Activated naive CD4-positive, alpha-beta T cell treated with anti-CD3 and anti-CD28 coated beads, Interleukin-2, amount 10 ng/mL, durations not matched to agents 7 days and 5 days (primary cell): ENCODE results near the gene RASSF7.

Experiments
- CTCF ChIA-PET: fragments of 350-600 bp; sonication (Branson Sonifier 250); formaldehyde crosslinking; loops from one replicate; lab custom pipeline; 2021; ENCODE audit warnings: antibody characterized with exemption; lab: Charles Lee
- DNase-seq: peaks from one replicate; pipeline ENCODE4 v3.0.0-alpha.2; 2020
- H3K27ac Mint-ChIP-seq: one replicate; pipeline ENCODE4 v1.8.0; 2021; ENCODE audit warnings: mild to moderate bottlenecking, moderate library complexity, mixed read lengths
- H3K27me3 Mint-ChIP-seq: one replicate; pipeline ENCODE4 v1.8.0; 2021; ENCODE audit warnings: mild to moderate bottlenecking, mixed read lengths
- H3K36me3 Mint-ChIP-seq: one replicate; pipeline ENCODE4 v1.8.0; 2021; ENCODE audit warnings: mixed read lengths
- H3K4me1 Mint-ChIP-seq: one replicate; pipeline ENCODE4 v1.8.0; 2021; ENCODE audit warnings: mixed read lengths
- H3K4me3 Mint-ChIP-seq: one replicate; pipeline ENCODE4 v1.8.0; 2021; ENCODE audit warnings: mild to moderate bottlenecking, moderate library complexity, mixed read lengths
- H3K9me3 Mint-ChIP-seq: one replicate; pipeline ENCODE4 v1.8.0; 2021; ENCODE audit warnings: mixed read lengths

Gene RASSF7

DNA sequence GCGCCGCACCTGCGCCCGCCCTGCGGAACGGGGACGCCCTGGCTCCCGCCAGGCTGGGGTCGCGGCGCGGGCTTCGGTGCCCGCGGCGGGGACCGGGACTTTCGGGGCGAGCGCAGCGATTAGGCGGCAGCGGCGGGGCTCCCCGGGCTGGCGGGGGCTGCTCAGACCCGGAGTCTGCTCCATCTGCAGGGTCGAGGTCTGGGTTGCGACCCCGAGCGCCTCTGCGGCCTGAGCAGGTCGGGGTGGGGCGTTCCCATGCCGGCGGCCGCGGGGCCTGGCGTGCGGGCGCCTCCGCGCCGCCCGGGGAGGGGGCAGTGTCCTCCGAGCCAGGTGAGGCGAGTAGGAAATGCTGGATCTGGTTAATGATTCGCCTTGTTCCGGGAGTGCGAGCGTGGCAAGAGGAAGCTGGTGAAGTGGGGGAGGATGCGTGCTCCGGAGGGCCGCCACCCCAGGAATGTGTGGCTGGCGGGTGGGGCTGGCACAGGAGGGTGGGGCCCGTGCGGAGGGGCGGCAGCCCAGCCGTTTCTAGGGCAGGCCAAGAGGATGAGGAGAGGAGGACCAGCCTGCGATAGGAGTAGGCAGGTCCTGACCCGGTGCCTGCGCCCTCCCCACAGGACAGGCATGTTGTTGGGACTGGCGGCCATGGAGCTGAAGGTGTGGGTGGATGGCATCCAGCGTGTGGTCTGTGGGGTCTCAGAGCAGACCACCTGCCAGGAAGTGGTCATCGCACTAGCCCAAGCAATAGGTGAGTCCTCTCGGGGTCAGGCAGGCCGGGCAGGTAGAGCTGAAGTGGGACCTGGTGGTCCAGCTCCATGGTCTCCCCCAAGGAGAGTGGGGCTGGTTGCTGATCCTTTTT, 606 bp downstream of the RASSF7 start:
- Mint-ChIP-seq H3K9me3 (no peaks in the 10 kb centered on the region), H3K36me3 (peaks cover 9% of the 10 kb centered on the region), H3K27me3 (peaks cover 35% of the 10 kb centered on the region), H3K4me3 (peak overlapping the region; percentile 93), H3K27ac (peak overlapping the region; percentile 74), H3K4me1 (peaks cover 31% of the 10 kb centered on the region)
- CTCF ChIA-PET, result no interaction called here
- peak; percentile 65 for DNase-seq

DNA sequence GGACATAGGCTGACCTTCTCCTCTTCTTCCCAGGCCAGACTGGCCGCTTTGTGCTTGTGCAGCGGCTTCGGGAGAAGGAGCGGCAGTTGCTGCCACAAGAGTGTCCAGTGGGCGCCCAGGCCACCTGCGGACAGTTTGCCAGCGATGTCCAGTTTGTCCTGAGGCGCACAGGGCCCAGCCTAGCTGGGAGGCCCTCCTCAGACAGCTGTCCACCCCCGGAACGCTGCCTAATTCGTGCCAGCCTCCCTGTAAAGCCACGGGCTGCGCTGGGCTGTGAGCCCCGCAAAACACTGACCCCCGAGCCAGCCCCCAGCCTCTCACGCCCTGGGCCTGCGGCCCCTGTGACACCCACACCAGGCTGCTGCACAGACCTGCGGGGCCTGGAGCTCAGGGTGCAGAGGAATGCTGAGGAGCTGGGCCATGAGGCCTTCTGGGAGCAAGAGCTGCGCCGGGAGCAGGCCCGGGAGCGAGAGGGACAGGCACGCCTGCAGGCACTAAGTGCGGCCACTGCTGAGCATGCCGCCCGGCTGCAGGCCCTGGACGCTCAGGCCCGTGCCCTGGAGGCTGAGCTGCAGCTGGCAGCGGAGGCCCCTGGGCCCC, 1.4 kb downstream of the RASSF7 start:
- H3K27ac Mint-ChIP-seq, result no peak overlapping the region
- H3K4me3 Mint-ChIP-seq, result peak overlapping the region; percentile 93

DNA sequence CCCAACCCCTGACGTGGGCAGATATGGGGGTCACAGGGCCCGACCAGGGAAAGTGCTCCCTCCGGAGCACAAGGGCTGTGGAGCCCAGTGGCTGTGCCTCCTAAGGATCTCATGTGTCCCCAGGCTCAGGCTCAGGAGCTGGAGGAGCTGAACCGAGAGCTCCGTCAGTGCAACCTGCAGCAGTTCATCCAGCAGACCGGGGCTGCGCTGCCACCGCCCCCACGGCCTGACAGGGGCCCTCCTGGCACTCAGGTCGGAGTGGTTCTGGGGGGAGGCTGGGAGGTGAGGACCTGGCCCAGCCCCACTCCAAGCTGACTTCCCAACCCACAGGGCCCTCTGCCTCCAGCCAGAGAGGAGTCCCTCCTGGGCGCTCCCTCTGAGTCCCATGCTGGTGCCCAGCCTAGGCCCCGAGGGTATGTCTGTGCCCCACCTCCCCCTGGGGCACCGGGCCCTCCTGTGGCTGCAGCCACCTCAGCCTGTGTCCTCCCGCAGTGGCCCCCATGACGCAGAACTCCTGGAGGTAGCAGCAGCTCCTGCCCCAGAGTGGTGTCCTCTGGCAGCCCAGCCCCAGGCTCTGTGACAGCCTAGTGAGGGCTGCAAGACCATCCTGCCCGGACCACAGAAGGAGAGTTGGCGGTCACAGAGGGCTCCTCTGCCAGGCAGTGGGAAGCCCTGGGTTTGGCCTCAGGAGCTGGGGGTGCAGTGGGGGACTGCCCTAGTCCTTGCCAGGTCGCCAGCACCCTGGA, 2.5 kb downstream of the RASSF7 start:
- Mint-ChIP-seq H3K4me3 (peak overlapping the region; percentile 50), H3K36me3 (peaks cover 16% of the 10 kb centered on the region), H3K9me3 (no peaks in the 10 kb centered on the region), H3K27ac (no peak overlapping the region), H3K4me1 (peaks cover 39% of the 10 kb centered on the region), H3K27me3 (peaks cover 16% of the 10 kb centered on the region)
- DNase-seq, result no peak
- CTCF ChIA-PET, result no interaction called here

More for the DNA sequence above, 1.4 kb downstream of the RASSF7 start:
- H3K4me1 Mint-ChIP-seq, result peaks cover 35% of the 10 kb centered on the region
- H3K36me3 Mint-ChIP-seq, result peaks cover 13% of the 10 kb centered on the region
- no peaks in the 10 kb centered on the region for H3K9me3 Mint-ChIP-seq
- CTCF ChIA-PET, result no interaction called here
- H3K27me3 Mint-ChIP-seq, result peaks cover 27% of the 10 kb centered on the region
- no peak for DNase-seq

DNA sequence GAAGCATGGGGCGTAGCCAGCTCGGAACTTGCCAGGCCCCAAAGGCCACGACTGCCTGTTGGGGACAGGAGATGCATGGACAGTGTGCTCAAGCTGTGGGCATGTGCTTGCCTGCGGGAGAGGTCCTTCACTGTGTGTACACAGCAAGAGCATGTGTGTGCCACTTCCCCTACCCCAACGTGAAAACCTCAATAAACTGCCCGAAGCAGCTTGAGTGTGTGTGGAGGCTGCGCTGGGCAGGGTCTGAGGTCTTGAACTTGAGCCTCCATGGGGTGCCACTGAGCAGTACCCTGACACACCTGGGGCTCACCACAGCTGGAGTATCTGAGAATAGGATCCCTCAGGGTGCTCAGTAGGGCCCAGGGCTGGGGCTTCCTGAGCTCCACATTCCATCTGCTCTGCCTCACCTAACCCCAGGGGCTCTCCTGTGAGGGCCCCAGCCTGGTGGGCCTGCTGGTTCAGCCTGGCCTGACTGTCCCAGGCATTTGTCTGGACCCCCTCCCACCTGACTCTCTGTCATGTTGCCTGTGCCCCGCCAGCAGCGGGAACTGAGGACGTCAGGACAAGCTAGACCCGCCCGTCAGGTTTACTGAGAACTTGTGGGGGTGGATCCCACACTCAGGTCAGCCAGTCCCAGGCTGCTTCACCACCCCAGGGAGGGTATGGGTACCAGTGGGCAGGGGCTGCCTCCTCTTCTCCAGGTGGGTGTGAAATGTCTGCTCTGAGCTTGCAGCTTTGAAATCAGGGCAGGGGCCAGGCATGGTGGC, 3.2 kb downstream of the RASSF7 start:
- Mint-ChIP-seq H3K27me3 (peaks cover 10% of the 10 kb centered on the region), H3K9me3 (no peaks in the 10 kb centered on the region), H3K27ac (peak overlapping the region; percentile 52), H3K36me3 (peaks cover 16% of the 10 kb centered on the region), H3K4me1 (peaks cover 37% of the 10 kb centered on the region), H3K4me3 (no peak overlapping the region)
- DNase-seq, result no peak
- CTCF ChIA-PET, result no interaction called here

DNA sequence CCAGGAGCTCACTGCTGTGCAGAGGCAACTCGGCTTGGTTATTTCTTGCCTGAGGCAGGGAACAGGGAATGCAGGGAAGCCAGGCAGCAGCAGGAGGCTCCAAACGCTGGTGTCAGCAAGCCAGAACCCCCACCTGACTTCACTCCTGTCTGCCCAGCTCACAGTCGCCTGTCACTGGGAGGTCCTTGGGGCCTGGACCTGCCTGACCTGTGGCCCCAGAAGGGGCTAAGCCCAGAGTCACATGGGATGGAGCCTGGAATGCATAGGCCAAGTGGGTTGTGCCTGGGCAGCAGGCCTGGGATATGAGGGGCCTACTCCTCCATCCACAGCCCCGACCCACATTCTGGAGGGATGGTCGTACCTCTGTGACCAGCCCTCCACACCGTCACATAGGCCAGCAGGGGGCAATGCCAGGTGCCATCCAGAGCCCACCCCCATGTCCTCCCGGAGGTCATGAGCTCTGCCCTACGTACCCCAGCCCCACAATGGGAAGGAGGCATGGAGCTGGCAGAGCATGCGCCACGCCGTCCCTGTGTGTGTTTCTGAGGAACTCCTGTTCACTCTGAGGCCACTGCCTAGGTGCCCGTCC, 5.2 kb downstream of the RASSF7 start:
- no peak for DNase-seq
- CTCF ChIA-PET, result interaction anchor here (1.1 to 1.6 kb wide), 2 partner anchors 10 kb away, joined by 3 to 4 read pairs; partner anchors contain the start of gene PHRF1
- H3K4me3 Mint-ChIP-seq, result no peak overlapping the region
- H3K4me1 Mint-ChIP-seq, result peaks cover 31% of the 10 kb centered on the region
- H3K9me3 Mint-ChIP-seq, result no peaks in the 10 kb centered on the region
- H3K27me3 Mint-ChIP-seq, result peaks cover 14% of the 10 kb centered on the region
- peaks cover 16% of the 10 kb centered on the region for H3K36me3 Mint-ChIP-seq
- H3K27ac Mint-ChIP-seq, result no peak overlapping the region

DNA sequence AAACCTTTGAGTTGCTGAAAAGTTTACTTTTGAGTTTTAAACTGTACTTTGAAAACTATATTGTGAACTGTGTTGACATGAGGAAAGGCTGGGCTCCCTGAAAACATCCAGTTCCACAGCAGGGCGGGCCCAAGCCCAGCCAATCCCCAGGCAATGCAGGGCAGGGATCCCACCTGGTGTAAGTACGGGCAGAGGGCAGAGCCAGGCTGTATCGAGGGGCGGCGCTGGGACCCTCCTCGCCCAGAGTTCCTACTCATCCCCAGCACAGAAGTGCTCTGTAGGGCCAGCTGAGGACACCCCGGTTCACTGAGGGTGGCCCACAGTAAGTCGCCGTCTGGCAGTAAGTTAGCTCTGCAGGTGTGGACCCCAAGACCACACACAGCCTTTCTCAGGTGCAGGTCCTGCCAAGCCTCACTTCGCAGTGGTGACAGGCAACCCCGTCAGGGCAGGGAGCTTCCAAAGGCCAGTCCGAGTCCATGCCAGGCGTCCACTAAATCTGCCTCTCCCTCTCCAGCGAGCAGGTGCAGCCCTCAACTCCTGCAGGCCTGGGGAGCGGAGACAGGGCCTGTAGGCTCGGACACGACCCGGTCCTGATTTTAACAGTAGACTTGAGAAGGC, 6.3 kb downstream of the RASSF7 start:
- Mint-ChIP-seq H3K27me3 (peaks cover 16% of the 10 kb centered on the region), H3K4me1 (peaks cover 25% of the 10 kb centered on the region), H3K4me3 (peak overlapping the region; percentile 83), H3K27ac (peak overlapping the region; percentile 71), H3K36me3 (peaks cover 16% of the 10 kb centered on the region), H3K9me3 (no peaks in the 10 kb centered on the region)
- no peak for DNase-seq
- CTCF ChIA-PET, result interaction anchor here (1.6 kb wide), 1 partner anchor 9 kb away, joined by 4 read pairs; the partner anchor contains the start of gene PHRF1

DNA sequence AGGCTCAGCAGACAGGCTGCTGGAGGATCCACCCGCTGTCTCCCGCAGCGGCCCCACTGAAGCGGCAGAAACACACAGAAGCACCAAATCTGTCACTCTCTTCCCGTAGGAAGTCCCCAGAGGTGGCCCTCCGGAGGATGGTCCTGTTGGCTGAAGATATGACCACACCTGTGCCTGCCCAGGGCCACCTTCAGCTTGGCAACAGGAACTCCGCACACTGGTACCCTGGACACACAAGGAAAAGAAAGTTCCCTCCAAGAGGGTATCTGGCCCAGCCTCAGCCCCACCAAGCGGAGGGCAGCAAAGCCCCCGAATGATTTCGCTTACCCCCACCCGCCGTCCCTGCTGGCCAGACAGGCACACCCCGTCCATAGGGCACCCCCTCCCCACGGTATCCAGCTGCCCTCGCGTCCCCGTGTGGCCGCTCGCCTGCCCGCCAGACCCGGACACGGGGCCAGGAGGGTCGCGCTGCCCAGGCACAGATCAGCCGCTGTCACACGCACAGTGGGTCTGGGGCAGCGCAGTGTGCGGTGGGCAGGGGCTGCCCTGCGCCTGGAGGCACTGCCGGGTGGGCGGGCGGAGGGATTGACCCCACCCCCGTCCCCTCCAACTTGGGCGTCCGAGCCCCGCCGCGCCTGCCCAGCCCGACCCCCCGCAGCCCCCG, 7.0 kb downstream of the RASSF7 start:
- H3K4me1 Mint-ChIP-seq, result peaks cover 25% of the 10 kb centered on the region
- H3K27ac Mint-ChIP-seq, result peak overlapping the region; percentile 71
- peaks cover 16% of the 10 kb centered on the region for H3K27me3 Mint-ChIP-seq
- CTCF ChIA-PET, result interaction anchor here (0.6 kb wide), 1 partner anchor 86 kb away, joined by 3 read pairs; no protein-coding TSS in a partner anchor
- H3K9me3 Mint-ChIP-seq, result no peaks in the 10 kb centered on the region
- peaks cover 16% of the 10 kb centered on the region for H3K36me3 Mint-ChIP-seq
- DNase-seq, result no peak
- H3K4me3 Mint-ChIP-seq, result peak overlapping the region; percentile 83

DNA sequence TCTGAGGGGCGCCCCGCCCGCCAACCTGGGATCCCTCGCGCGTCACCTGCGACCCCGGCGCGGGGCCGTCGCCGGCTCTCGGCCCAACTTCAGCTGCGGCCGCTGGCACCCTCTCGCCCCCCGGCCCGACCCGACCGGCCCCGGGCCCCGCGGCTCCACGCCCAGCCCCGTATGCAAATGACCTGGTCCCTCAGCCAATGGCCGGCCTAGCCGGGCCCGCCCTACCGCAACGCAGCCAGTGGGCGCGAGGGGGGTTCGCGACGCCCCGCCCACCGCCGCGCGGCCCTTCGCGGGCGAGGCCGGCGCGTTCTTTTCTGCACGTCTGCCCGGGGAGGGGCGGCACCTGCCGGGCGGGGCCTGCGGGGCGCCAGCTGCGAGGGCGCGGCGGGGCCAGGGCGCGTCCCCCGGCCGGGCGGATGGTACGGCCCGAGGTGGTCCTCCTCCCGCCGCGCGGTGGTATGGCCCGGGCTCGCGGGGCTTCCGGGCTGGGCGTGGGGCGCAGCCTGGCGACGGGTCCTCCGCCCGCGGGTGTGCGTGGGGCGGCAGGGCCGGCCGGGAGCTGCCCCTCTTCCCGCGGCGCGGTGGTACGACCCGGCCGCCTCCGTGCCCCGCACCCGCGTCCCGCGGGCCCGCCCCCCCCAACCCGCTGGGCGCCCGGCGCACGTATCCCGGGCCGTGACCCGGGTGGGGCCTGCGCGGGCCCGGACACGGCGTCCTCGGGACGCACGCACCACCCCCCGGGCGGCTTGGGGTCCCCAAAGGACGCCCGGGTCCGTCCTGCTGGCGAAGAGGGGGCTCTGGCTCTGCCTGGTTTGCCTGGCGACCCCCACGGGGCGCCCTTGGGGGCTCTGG, 7.8 kb downstream of the RASSF7 start:
- Mint-ChIP-seq H3K4me3 (peak overlapping the region; percentile 82), H3K36me3 (peaks cover 15% of the 10 kb centered on the region), H3K9me3 (no peaks in the 10 kb centered on the region), H3K27ac (peak overlapping the region; percentile 84), H3K4me1 (peaks cover 27% of the 10 kb centered on the region), H3K27me3 (peaks cover 16% of the 10 kb centered on the region)
- DNase-seq, result peak; percentile 96
- CTCF ChIA-PET, result interaction anchor here (0.6 kb wide), 1 partner anchor 87 kb away, joined by 3 read pairs; no protein-coding TSS in a partner anchor

DNA sequence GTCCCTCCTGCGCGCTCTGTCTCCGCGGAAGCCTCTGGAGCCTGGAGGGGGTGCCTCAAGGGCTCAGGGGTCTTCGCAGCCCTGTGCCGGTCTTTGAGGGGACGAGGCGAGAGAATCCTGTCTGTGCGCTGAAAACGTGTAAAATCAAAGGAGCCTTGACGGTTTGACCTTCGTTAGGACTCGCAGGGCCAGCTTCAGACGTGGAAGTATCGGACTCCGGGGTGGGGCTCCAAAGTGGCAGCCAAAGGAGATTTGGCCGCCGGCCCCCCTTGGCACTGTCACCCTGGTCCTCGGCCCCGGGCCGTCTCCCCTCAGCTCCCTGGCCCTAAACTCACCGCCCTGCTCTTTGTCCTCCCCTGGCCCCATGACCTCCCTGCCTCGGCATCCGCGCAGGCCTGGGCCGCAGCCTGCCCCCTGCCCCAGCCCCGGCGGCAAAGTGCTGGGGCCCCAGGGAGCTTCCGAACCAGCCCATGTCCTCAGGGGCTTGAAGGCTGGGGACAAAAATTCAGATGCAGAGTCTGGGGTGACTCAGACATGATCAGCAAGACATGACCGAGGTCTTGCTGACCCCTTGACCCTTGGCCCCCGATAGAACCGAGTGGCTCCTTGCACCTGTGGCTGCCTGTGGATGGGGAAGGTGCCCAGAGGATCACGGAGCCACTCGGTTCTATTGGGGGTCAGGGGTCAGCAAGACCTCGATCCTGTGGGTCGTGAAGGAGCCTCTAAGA, 8.6 kb downstream of the RASSF7 start:
- no peaks in the 10 kb centered on the region for H3K9me3 Mint-ChIP-seq
- H3K27ac Mint-ChIP-seq, result peak overlapping the region; percentile 84
- peaks cover 11% of the 10 kb centered on the region for H3K36me3 Mint-ChIP-seq
- CTCF ChIA-PET, result no interaction called here
- no peak for DNase-seq
- H3K4me3 Mint-ChIP-seq, result peak overlapping the region; percentile 82
- peaks cover 32% of the 10 kb centered on the region for H3K4me1 Mint-ChIP-seq
- peaks cover 20% of the 10 kb centered on the region for H3K27me3 Mint-ChIP-seq

DNA sequence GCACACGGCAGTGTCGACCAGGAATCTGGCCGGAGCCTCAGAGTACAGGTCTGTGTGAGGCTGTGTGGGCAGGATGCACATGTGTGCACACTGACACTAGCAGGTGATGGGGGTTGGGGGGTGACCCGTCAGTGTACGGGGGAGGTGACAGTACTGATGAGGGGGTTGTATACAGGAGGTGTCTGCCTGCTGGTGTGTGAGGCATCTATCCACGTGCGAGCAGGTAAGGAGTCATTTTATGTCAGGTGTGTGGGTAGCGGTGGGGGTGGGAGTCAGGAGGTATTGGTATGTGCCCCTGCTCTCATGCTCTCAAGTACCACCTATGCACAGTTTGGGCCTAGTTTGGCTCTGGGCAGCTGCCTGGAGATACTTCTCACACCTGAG, 11.0 kb downstream of the RASSF7 start:
- Mint-ChIP-seq H3K4me1 (peaks cover 35% of the 10 kb centered on the region), H3K4me3 (no peak overlapping the region), H3K36me3 (peaks cover 4% of the 10 kb centered on the region)

DNA sequence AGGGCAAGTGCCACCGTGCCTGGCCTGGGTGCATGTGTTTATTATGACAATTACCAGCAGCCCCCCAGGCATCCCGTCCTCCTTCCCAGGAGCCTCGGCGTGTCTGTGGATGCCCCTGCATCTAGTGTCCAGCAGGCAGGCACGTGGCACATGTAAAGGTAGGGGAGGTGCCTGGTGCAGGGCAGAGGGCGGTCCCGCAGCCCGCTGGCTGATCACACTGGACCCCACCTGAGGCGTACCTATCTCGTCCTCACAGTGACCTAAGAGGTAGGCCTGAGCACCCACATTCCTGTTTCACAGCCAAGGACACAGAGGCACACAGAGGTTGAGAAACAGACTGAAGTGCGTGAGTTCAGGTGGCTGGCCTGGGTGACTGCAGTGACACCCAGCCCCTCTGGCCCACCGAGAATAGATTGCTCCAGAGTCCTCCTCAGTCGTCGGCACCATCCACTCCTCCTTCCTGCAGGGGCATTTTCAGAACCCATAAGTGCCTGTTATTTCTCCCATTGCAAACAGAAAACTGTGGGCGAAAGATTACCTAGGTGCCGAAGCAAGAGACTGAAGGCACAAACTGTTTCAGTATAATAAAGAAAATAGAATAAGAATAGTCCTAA, 12.5 kb downstream of the RASSF7 start:
- Mint-ChIP-seq H3K27me3 (peaks cover 28% of the 10 kb centered on the region), H3K9me3 (no peaks in the 10 kb centered on the region), H3K27ac (no peak overlapping the region), H3K36me3 (peaks cover 5% of the 10 kb centered on the region), H3K4me3 (no peak overlapping the region), H3K4me1 (peaks cover 38% of the 10 kb centered on the region)
- CTCF ChIA-PET, result no interaction called here
- DNase-seq, result no peak

More for the DNA sequence above, 11.0 kb downstream of the RASSF7 start:
- DNase-seq, result no peak
- peaks cover 28% of the 10 kb centered on the region for H3K27me3 Mint-ChIP-seq
- H3K27ac Mint-ChIP-seq, result no peak overlapping the region
- H3K9me3 Mint-ChIP-seq, result no peaks in the 10 kb centered on the region
- CTCF ChIA-PET, result no interaction called here
